Suprapubic skin (tissue), 3 donors: Measurements from ENCODE around the gene SPAG7.

Experiments
- POLR2A ChIP-seq, 2 donors: fragments of 450-650 bp; IDR thresholded peaks; one replicate each; pipeline ENCODE4 v1.6.1; 2017; ENCODE audit warnings: antibody characterized with exemption in 2 of 2, mild to moderate bottlenecking in 2 of 2, moderate library complexity in 2 of 2
- TF ChIP-seq, protein P1 (sequence below), 2 donors: fragments of 200-600 bp in 1 of 2; fragments of 450-650 bp in 1 of 2; sonication (generic) in 1 of 2; IDR thresholded peaks; one replicate each; pipeline ENCODE4 v1.5.1; 2016 to 2019; ENCODE audit warnings: antibody characterized with exemption in 2 of 2, mild to moderate bottlenecking in 1 of 2, moderate library complexity in 1 of 2

DNA sequence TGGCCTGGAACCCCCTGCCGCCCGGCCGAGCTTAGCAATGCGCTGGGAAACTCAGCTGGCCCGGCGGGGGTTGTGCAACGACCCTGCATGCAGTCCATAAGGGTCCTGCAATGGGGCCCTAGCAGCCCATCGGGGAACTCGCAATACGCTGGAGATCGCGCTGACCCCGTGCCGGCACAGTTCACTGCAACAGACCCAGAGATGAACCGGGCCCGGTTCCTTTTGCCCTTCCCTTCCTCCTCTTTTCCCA is 28.1 kb downstream of the SPAG7 start:
- TF ChIP-seq POLR2A (IDR thresholded peaks at IDR 0.05): no peak
- TF ChIP-seq, protein P1, sequence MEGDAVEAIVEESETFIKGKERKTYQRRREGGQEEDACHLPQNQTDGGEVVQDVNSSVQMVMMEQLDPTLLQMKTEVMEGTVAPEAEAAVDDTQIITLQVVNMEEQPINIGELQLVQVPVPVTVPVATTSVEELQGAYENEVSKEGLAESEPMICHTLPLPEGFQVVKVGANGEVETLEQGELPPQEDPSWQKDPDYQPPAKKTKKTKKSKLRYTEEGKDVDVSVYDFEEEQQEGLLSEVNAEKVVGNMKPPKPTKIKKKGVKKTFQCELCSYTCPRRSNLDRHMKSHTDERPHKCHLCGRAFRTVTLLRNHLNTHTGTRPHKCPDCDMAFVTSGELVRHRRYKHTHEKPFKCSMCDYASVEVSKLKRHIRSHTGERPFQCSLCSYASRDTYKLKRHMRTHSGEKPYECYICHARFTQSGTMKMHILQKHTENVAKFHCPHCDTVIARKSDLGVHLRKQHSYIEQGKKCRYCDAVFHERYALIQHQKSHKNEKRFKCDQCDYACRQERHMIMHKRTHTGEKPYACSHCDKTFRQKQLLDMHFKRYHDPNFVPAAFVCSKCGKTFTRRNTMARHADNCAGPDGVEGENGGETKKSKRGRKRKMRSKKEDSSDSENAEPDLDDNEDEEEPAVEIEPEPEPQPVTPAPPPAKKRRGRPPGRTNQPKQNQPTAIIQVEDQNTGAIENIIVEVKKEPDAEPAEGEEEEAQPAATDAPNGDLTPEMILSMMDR (IDR thresholded peaks at IDR 0.05): no peak
